HG03196 (cell line): ENCODE data around the gene DEFB116.
"Not testable (repeated sequence)": the region's sequence is repeated elsewhere in the genome, so short reads cannot be mapped to it uniquely, and the experiment has no call there.

ENCODE experiments used
- ATAC-seq: cut with Tn5 transposase; IDR thresholded peaks from one replicate; pipeline ENCODE4 v1.9.1; 2021; ENCODE audit not compliant: unreplicated experiment

The DEFB116 gene, protein sequence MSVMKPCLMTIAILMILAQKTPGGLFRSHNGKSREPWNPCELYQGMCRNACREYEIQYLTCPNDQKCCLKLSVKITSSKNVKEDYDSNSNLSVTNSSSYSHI

DNA sequence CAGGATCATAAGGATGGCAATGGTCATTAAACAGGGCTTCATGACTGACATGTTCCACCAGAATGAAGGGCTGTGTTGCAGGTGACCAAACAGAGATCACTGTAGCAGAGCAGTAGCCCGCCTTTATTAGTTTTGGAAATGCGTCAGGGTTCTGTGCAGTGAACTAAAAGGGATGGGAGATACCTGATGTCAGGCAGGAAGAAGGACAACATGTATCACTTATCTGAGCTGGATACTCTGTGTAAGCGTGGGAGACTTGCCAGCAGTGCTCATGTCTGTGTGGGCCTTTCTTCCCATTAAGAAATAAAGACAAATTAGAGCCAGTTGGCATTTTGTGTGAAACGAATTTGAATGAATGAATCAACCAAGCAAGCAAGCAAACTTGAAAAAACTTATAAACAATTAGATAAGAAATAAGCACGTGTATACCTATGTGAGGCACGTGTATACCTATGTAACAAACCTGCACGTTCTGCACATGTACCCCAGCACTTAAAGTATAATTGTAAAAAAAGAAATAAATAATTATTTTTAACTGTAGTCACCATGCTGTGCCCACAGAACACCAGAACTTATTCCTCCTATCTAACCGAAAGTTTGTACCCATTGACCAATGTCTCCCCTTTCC, at the start of gene DEFB116:
Gene DEFB116 (minus strand): TSS at position 51 of the 628 bp plus-strand sequence. CDS start 0 bp downstream, at position 51.
- no peak for ATAC-seq

DNA sequence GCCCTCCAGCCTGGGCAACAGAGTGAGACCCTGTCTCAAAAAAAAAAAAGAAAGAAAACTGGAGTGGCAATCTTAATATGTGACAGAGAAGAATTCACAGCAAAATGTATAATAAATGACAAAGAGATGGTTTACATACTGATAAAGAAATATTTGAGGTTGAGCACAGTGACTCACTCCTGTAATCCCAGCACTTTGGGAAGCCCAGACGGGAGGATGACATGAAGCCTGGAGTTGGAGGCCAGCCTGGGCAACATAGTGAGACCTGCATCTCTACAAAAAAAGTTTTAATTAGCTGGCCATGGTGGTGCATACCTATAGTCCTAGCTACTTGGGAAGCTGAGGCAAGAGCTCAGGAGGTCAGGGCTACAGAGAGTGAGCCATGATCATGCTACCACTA, 47.6 kb upstream of the DEFB116 start:
- no peak for ATAC-seq

DNA sequence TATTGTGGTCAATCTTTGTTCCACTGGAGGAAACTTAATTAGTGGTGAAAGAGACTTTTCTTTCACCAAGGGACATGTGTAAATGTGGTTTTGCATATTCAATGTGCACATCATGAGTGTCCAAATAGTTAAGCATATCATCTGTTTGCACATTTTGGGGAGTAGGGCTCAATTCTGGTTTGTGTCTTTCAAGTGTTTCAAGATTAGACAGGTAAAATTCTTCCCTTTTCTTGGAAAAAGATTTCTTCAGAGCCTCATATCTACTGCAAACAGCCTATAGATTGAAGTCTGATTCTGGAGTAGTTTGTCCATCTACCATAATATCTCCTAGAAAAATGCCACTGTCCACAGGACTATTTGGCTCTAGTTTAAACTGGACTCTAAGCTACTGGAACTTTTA, 33.1 kb upstream of the DEFB116 start:
- ATAC-seq = no peak

DNA sequence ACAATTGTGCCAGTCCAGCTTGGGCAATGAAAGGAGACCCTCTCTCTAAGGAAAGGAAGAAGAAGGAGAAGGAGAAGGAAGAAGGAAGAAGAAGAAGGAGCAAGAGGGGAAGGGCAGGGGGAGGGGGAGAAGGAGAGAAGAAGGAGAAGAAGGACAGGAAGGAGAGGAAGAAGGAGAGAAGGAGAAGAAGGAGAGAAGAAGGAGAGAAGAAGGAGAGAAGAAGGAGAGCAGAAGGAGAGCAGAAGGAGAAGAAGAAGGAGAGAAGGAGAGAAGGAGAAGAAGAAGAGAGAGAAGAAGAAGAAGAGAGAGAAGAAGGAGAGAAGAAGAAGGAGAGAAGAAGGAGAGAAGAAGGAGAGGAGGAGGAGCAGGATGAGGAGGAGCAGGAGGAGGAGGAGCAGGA, 22.5 kb upstream of the DEFB116 start:
- no peak for ATAC-seq

DNA sequence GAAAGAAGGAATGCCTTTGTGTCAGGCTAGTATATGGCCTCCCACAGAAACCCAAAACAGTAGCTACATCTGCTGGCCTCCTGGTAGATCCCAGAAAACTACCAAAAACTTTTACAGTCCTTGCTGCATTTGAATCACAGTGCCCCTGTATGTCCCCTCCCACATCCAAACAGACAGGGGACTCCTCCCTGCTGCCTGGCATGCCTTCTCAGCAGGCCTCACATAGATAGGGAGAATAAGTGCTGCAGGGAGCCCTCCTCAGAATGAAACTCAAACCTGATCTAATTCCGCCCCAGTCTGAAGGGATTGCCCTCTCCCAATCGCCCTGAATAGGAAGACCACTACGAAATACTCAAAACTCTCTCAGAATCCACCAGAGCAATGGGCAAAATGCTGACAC, 14.1 kb upstream of the DEFB116 start:
- ATAC-seq = no peak

DNA sequence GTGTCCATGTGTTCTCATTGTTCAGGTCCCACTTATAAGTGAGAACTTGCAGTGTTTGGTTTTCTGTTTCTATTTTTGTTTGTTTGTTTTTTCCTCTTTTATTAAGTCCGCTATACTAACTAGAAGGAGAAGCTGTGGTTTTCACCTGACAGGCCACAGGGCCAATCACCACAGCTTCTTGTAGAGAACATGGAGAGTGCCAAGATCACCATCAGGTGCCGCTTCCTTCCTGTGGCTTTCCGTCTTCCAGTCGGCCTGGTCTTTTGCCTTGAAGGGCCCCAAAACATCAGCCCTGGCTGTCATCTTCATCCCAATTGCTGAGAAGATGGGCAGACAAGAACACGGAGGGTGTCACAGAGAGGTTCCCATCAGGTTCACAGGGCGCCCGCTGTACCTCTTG, 23.4 kb downstream of the DEFB116 start:
- ATAC-seq = not testable (repeated sequence)

DNA sequence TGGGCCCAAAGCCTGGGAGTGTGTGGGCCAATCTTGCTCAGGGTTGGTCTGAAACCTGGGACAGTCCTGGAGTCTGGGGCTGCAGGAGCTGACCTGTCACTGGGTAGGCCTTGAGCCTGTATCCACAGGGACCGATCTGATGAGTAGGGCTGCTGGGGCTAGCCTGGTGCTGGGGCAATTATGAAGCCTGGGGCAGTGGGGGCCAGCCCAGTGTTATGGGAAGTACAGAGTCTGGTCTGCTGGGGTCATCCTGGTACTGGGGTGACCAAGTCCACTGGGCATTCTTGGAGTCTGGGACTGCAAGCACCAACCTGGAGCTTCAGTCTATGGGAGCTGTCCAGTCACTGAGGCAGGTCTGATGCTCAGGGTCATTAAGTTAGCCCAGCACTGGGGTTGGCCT, 30.2 kb downstream of the DEFB116 start:
- no peak for ATAC-seq

DNA sequence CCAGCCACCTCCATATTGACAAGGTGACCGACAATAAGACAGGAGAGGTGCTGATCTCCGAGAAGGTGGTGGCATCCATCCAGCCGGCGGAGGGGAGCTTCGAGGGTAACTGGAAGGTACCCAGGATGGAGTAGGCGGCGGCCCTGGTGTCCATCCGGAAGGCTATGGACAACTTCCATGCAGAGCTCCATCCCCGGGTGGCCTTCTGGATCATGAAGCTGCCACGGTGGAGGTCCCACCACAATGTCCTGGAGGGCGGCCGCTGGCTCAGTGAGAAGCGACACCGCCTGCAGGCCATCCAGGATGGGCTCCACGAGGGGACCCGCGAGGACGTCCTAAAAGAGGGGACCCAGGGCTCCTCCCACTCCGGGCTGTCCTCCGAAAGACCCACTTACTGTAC, 33.9 kb downstream of the DEFB116 start:
- no peak for ATAC-seq

DNA sequence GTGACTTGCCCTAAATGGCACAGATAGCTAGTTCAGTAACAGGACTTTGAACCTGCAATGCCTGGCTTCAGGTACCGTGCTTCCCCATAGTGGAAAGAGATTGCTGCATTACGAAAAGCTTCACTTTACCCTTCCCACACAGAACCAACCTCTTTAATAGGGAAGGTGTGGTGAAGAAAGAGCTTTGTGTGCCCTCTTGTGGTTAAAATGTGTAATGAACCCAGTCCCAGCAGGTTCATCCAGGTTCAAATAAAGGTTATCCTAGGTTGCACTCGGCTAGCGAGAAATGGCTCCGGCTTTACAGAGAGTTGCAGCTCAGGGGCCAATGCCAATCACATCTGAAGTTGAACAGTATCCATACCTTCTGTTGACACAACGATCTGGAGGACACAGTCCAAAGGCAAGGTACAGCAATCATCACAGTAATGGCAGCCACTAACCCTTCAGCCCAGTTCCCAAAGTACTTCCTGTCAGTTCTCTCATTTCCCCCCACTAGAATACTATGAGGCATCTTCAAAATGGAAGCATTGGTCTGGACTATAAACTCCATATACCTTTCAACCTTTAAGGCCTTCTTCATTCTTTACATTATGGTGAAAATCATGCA, 48.0 kb downstream of the DEFB116 start:
- no peak for ATAC-seq

DNA sequence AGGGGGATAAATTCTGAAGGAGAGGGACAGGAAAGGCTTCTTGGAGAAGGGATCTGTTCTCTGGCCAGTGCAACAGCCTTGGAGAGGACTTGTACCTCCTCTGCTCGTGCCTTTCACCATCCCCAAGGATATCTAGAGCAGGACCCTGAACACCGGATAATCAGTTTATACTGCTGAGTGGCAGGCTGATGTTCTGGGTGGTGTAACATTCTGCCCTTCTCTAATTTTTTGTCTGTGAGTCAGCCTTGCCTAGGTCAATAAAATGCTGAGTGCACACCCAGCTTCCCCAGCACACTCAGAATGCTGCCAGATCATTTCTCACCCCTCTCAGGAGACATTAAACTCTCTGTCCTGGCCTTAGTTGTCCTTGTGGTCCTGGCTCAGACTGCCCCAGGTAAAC, 51.0 kb downstream of the DEFB116 start, which contains the start of gene DEFB115:
Gene DEFB115 (plus strand): TSS at position 301 of the 400 bp plus-strand sequence. CDS start 0 bp downstream, at position 301.
- no peak for ATAC-seq

DNA sequence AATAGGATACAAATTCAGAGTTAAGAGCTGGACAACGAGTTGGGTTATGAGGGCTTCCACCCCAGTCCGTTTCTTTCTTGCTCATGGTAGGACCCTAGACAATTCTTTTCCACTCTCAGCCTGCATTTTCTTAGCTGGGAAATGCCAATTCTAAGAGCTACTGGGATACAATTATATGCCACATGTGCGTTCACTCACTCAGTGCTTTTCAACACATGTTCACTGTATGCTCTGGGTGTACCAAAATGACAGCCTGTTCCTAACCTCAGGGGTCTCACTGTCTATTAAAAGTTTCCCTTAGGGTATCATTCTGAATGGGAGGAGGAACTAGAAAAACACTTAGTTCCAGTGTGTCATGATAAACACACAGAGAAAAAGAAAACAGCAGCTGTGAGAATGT, 51.4 kb downstream of the DEFB116 start:
- no peak for ATAC-seq
